Activated naive CD4-positive, alpha-beta T cell treated with anti-CD3 and anti-CD28 coated beads, Interleukin-2, amount 50 U/mL, for 72 hours (primary cell): ENCODE measurements around the gene NEMP1. TPM values are rescaled to one million over a fixed set of nuclear protein-coding genes. Genes with fewer than 3 reads are reported as not detected.
"Not testable (repeated sequence)": the region's sequence is repeated elsewhere in the genome, so short reads cannot be mapped to it uniquely, and the experiment has no call there.

Experiments used
- ATAC-seq, 2 donors: fragments of 150-1000 bp; cut with Tn5 transposase; 2 replicates each; pipeline ENCODE4 v1.10.0; 2021; ENCODE audit warnings: mild to moderate bottlenecking in 2 of 2, moderate library complexity in 2 of 2
- DNase-seq, 2 donors: peaks; one replicate each; pipeline ENCODE4 v3.0.0; 2021 to 2022; ENCODE audit warnings: low spot score in 2 of 2
- H3K27ac Mint-ChIP-seq, 2 donors: one replicate each; pipeline ENCODE4 v1.8.0; 2022; ENCODE audit warnings: mild to moderate bottlenecking in 2 of 2, mixed read lengths in 2 of 2
- H3K36me3 Mint-ChIP-seq, 2 donors: one replicate each; pipeline ENCODE4 v1.8.0; 2022; ENCODE audit warnings: mixed read lengths in 2 of 2
- H3K9me3 Mint-ChIP-seq, 2 donors: one replicate each; pipeline ENCODE4 v1.8.0; 2022; ENCODE audit warnings: mixed read lengths in 2 of 2
- total RNA-seq, 2 donors: library from RNA; stranded (reverse); gene quantifications; one replicate each; pipeline ENCODE4 v1.2.3, GENCODE V29; 2022

NEMP1 gene
- total RNA-seq, 2 donors from 2014 or later = 80.2 to 182 TPM

DNA sequence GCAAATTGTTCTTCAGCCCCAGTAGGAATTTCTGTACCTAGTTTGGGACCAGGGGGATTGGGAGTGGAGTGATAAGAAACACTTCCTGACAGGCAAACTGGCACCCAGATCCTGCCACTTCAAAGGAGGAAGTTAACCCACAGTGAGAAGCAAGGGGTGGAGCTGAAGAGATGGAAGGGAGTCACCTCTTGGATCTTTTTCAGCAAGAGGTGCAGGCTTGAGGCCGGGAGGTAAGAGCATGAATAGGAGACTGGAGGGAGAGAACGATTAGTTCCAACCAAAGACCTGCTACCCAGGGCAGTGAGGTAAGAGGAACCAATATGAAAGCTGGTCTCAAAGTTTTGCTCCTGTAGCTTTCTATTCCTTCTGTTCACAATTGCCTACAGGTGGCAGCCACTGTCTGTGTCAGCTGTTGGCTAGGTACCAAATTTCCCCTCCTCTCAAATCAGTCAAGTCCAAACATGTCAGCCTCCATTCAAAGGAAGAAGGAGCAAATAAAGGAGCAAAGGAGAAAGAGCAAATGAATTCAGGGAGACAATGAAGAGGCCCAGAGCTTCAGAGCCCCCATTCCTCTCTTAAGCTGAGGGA lies 47.4 kb downstream of the NEMP1 start:
- H3K36me3 Mint-ChIP-seq = no peaks in the 10 kb centered on the region
- peaks cover 0 to 3% of the 10 kb centered on the region in 2 donors for H3K9me3 Mint-ChIP-seq
- ATAC-seq (peak; percentile 48 to 57), DNase-seq (no peak)
- H3K27ac Mint-ChIP-seq = peak overlapping the region; percentile 5 to 84

DNA sequence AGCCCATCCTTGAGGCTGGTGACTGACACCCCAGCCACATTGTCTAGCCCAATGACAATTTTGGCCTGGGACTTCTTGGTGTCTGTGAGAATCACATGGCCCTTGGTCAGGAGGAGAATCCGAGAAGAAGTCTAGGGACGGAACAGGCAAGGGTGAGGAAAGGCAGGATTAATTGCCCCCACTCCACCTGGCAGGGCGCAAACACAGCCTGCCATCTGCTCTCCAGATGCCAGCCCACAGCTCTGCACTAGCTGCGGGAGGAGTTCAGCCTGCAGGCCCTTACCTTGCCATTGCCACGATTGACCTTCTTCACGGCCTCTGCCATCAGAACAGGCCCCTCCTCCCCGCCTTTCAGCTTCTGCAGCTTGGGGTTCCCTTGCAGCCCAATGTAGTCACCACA lies 49.1 kb downstream of the NEMP1 start:
- ATAC-seq (no peak), DNase-seq (no peak)
- Mint-ChIP-seq H3K9me3 (peaks cover 0 to 3% of the 10 kb centered on the region in 2 donors), H3K27ac (no peak overlapping the region), H3K36me3 (no peaks in the 10 kb centered on the region)

DNA sequence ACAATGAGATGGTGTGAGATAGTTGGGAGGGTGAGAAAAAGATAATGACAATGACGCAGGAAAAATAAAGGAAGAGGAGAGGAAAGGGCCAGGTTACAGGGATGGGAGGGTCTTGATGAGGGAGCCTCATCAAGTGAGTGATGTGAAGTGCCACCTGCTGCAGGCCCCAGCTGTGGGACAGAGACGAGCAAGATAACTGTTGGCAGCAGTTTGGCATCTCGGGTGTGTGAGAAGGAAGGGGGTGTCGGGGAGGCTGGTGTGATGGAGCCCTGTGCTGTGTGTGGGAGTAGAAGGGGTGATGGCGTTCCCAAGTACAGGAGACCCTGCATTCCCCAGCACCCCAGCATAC lies 50.8 kb downstream of the NEMP1 start:
- H3K9me3 Mint-ChIP-seq = peaks cover 0 to 3% of the 10 kb centered on the region in 2 donors
- DNase-seq = no peak
- peak; percentile 37 to 66 for ATAC-seq

DNA sequence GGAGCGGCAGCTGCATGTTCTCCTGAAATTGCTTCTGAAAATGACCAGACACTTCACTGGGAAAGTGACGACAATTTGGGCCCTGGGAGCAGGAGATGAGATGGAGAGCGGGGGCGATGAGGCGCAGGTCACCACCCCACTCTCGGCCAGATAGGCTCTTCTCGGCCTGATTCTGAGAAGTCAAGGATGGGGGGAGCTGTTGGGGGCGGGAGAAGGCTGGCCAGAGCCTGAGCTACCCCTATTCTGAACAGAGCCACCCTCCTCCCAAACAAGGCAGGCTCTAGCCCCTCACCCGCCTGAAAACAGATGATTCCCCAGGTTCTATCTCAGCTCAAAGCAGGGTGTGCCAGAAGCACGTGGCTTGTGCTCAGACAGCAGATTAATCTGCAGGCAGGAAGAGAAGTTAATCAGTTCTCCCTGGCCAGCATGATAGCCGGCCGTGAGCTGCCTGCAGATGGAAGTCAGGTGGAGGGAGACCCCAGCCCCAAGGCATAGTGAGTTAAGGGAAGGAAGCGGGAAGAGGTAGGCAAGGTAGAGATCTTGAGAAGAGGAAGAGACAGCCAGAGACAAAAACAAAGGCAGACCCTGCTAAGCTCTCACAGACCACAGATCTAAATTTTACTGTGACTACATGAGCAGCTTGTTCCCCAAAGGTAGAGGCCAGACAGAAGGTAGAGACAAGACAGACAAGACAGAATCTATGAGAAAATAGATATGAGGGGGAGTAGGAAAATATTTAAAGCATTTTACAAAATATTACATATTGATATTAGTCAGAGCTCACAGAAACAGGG lies 51.4 kb downstream of the NEMP1 start:
- Mint-ChIP-seq H3K36me3 (no peaks in the 10 kb centered on the region), H3K27ac (peak overlapping the region; percentile 69 to 86), H3K9me3 (peaks cover 0 to 3% of the 10 kb centered on the region in 2 donors)
- DNase-seq = no peak
- ATAC-seq = peak; percentile 47 to 48

More for the DNA sequence above, 50.8 kb downstream of the NEMP1 start:
- no peaks in the 10 kb centered on the region for H3K36me3 Mint-ChIP-seq
- H3K27ac Mint-ChIP-seq = peak overlapping the region; percentile 69 to 86

DNA sequence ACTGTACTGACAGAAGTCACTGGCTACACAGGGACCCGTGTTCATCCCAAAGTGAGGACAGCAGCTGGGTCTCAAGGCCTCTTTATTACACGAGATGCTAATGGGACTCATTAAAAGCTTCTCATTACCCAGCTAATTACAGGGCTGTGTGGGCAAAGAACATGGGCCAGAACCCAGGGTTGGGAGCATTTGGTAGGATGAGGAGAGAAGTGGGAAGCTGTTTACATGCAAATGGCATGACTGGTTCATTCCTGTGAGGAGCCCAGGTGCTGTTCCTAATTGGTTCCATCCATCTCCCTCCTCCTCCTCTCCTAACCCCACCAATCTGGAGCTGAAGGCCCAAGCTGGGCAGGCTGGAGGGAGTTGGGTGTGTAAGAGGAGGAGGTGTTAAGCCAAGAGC lies 53.4 kb downstream of the NEMP1 start:
- H3K36me3 Mint-ChIP-seq = no peaks in the 10 kb centered on the region
- H3K27ac Mint-ChIP-seq = no peak overlapping the region
- no peaks in the 10 kb centered on the region for H3K9me3 Mint-ChIP-seq
- ATAC-seq (no peak), DNase-seq (no peak)

DNA sequence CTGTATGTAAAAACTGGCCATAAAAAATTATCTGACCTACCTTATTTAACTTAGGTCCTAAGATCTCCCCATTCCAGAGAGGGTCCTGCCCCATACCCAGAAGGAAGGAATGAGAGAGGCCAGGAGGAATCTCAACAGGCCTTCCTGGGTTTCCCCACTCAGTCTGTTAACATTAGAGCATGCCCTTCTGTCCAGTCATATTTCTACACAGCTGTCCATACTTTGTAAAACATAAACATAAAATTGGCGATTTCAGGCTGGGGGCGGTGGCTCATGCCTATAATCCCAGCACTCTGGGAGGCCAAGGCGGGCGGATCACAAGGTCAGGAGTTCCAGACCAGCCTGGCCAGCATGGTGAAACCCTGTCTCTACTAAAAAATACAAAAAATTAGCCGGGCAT lies 56.3 kb downstream of the NEMP1 start:
- ATAC-seq, H3K36me3 Mint-ChIP-seq, DNase-seq, H3K9me3 Mint-ChIP-seq: not testable (repeated sequence)
- peak overlapping the region in 1 of 2 donors; percentile 67 for H3K27ac Mint-ChIP-seq

DNA sequence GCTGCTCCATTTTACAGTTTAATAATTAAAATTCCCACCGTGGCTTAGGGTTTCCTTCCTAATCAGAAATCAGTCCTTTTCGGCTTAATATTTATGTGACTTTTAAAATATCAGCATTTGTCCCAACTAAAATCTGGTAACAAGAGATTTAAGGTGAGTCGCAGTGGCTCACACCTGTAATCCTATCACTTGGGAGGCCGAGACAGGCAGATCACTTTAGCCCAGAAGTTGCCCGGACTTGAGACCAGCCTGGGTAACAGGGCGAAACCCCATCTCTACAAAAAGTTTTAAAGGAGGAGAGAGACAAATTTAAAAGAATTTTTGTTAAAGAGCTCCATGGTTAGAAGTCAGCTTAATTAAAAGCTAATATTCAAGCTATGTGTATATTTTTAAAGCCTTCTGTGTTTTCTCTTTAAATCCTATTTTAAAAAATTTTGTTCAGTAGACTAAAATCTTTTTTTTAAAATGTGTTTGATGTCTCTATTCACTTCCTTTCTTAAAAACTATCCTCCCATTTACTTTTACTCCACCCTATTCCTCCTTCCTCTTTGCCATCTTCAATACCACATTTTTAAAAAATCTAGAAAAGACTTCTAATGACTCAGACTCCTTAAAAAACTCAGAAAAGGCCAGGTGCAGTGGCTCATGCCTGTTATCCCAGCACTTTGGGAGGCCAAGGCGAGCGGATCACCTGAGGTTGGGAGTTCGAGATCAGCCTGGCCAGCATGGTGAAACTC lies 58.4 kb downstream of the NEMP1 start:
- no peaks in the 10 kb centered on the region for H3K36me3 Mint-ChIP-seq
- no peaks in the 10 kb centered on the region for H3K9me3 Mint-ChIP-seq
- DNase-seq = no peak
- H3K27ac Mint-ChIP-seq = peak overlapping the region in 1 of 2 donors; percentile 22
- no peak for ATAC-seq

DNA sequence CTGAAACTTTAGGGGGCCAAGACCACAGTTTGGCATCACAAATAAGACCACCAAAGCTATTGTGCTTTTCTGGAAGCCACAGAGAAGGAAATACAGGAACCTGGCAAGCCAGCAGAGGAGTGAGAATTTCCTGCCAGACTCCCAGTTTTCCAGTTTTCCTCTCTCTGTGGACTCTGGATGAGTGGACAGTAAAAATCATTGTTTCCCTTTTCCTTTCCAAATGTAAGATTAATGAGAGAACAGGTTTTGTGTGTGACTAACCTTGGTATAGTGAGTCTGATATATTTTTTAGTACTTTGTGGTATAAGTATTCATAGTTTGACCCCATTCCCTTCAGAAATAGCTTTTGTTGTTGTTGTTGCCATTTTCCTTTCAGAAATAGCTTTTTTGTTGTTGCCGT lies 59.7 kb downstream of the NEMP1 start:
- Mint-ChIP-seq H3K36me3 (no peaks in the 10 kb centered on the region), H3K27ac (peak overlapping the region in 1 of 2 donors; percentile 14), H3K9me3 (no peaks in the 10 kb centered on the region)
- ATAC-seq (no peak), DNase-seq (no peak)

DNA sequence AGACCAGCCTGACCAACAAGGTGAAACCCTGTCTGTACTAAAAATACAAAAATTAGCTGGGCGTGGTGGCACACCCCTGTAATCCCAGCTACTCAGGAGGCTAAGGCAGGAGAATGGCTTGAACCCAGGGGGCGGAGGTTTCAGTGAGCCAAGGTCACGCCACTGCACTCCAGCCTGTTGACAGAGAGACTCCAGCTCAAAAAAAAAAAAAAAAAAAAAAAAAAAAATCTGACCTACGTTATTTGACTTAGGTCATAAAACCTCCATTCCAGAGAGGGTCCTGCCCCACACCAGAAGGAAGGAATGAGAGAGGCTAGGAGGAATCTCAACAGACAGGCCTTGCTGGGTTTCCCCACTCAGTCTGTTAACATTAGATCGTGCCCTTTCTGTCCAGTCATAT lies 60.2 kb downstream of the NEMP1 start:
- DNase-seq, H3K9me3 Mint-ChIP-seq, H3K36me3 Mint-ChIP-seq, ATAC-seq, H3K27ac Mint-ChIP-seq: not testable (repeated sequence)

DNA sequence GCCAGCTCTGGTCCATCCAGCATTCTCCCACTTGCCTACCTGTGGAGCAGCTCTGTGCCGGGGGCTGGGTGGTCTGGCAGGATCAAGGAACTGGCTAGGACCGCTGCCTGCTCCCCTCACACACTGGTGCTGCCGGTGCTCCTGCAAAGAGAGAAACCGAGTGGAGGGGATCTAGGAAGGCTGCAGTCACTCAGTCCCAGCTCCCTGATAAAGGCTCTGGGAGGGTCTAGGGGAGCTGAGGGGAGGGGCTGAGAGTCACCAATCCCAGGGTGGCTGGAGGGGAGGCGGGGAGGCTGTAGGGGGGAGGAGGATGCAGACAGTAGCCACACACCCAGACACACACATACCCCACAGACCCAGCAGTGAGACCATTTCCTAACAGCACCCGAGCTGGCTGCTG lies 62.2 kb downstream of the NEMP1 start, which contains the start of gene TAC3:
TSS of gene TAC3 (minus strand) at position 182 of the 400 bp plus-strand sequence. CDS start 732 bp downstream, outside the sequence.
- Mint-ChIP-seq H3K9me3 (no peaks in the 10 kb centered on the region), H3K27ac (no peak within 1 kb of the TSS), H3K36me3 (no peaks in the 10 kb centered on the region)
- DNase-seq = no peak
- no peak for ATAC-seq

DNA sequence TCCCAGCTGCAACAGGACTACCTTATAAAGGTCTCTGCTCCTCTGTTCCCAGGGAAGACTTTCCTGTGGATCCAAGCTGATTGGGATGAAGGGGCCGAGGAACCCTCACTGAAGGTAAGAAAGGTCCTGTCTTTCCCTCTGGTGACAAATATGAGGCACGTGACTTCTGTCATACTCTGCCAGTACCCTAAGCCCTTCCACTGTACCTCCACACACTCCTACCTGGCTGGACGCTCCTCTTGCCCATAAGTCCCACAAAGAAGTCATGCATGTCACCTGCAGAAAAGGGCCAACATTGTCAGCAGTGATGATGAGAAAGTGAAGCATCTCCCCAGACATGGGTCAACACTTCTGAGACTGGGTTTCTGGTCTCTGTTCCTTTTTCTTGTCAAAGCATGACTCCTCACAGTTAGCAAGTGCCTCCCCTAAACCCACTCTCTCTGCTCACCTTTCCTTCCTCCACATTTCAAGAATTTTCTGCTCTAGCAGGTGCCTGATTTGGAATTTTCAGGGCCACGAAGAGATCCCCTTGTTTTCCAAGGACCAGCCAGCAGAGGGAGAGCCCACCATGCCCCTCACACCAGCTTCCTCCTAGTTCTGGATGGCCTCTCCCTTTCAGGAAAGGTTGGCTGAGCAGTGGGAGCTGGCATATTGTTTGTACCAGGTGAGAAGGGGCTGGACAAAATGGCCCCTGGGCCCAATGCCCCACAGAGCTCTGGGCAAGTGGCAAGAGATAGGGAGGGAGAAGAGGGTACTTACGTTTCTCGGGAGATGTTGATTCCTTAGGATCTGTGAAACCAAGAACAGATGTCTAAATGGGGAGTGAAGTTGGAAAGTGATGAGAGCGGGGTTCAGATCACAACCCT lies 65.8 kb downstream of the NEMP1 start:
- no peaks in the 10 kb centered on the region for H3K36me3 Mint-ChIP-seq
- no peak overlapping the region for H3K27ac Mint-ChIP-seq
- ATAC-seq (no peak), DNase-seq (no peak)
- H3K9me3 Mint-ChIP-seq = no peaks in the 10 kb centered on the region

DNA sequence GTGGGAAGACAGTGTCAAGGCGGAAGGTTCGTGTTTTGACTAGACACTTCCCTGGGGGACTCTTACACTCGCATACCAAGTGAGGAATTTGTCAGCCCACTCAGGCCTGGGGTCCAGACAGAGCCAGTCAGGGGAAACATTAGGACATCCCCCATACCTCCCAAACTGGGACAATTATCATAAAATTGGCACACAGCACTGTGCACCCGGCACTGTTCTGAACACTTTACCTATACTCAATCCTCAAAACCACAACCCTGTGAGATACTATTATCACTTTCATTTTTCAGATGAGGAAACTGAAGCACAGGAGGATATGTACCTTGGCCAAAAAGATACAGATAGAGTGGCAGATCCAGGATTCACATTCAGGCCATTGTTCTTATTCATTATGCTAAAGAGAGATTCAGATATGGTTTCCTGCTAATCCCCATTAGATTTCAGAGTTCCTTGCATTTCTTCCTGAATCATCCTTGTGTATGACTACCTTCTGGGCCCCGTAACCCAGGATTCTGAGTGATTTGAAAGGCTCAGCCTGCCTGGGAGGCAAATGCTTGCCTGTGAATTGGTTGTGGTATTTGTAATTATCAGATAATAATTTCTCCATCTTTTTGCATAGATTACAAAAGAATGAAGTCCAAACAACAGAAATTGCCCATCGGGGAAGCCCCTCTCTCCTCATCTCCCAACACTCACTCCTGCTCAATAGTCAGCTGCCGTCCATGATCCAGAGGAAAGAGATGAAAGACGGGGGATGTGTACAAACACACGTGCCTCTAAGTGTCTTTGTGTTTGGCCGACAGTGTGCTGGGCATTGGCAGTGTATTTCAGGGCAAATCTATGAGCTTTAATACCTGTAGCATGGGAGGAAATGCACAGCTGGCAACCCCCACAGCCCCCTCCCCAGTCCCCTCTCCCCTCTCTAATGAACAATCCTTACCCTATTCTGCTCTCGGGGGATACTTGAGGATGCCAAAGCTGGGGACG lies 66.9 kb downstream of the NEMP1 start:
- no peaks in the 10 kb centered on the region for H3K9me3 Mint-ChIP-seq
- H3K36me3 Mint-ChIP-seq = no peaks in the 10 kb centered on the region
- H3K27ac Mint-ChIP-seq = peak overlapping the region in 1 of 2 donors; percentile 81
- DNase-seq (no peak), ATAC-seq (peak; percentile 81 to 82)

DNA sequence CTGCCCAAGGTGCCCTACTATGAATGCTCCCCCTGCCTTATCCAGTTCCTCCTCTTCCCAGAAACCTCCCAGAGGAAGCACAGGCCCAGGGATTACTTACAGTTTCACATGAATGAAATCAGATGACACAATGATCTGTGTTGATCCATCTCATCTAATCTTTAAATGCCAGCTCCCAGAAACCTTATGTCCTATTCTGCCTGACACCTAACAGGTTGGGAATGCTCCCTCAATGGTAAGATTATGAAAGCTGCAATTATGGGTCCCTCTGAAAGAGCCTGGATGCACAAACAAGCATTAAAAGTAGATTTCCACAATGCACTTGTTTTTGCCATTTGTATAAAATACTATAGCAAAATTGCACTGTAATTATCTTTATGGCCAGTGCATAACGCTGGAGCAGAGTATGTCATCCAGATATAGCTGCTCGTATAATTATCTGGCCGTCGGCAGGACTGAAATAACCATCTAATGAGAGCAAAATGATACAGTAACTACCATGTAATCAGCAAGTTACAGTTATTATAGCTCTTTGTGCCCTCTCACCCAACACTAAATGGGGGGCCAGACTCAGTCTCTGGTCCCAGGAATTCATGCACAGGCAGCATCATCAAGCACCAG lies 67.9 kb downstream of the NEMP1 start:
- no peaks in the 10 kb centered on the region for H3K36me3 Mint-ChIP-seq
- DNase-seq (no peak), ATAC-seq (no peak)
- H3K27ac Mint-ChIP-seq = peak overlapping the region in 1 of 2 donors; percentile 81
- no peaks in the 10 kb centered on the region for H3K9me3 Mint-ChIP-seq

DNA sequence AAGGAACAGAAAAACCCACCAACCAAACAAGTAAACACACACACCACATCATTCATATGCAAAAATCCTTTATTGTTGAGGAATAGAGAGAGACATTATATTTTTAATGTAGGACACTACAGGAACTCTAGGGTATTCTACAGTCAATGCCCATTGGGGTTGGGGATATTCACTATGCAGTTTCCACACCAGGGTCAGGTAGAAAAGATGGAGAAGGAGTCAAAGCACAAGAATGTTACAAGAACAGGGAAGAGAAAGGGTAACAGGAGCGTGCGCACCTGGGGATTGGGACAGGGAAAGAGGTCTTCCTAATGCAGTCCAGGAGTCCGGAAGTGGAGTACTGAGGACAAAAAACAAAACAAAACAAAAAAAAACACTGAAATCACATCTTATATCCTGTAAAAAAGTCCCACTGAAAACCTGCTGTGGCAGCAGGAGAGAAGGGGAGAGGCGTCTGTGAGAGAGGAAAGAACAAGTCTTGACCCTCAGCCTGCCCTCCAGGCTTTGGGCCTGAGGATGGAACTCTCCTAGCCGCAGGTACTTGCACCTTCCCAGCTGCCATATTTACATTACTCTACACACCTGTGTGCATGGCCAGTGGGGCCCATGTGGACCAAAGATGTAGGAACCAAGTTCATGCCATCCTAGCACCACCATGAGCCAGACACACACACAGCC lies 68.5 kb downstream of the NEMP1 start:
- DNase-seq = no peak
- no peak for ATAC-seq
- Mint-ChIP-seq H3K27ac (no peak overlapping the region), H3K36me3 (no peaks in the 10 kb centered on the region), H3K9me3 (no peaks in the 10 kb centered on the region)

DNA sequence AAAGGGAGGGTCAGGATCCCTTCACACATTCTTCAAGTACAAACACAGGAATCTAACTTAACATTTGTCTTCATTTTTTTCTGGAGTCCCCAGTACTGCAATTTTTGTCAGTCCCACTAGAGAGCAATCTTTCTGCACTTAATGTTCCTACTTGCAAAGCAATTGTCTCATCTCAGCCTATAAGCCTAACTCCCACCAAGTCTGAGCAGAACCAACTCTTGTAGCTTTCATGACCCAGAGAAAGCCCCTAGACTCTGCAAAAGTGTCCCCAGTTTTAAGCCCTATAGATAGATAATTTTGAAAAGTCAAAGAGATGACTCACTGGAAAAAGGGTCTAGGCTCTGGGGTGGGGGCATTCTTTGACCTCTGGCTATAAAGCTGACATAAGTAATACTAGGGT lies 70.4 kb downstream of the NEMP1 start:
- Mint-ChIP-seq H3K27ac (no peak overlapping the region), H3K36me3 (peaks cover 13% of the 10 kb centered on the region in 2 donors), H3K9me3 (no peaks in the 10 kb centered on the region)
- no peak for DNase-seq
- peak; percentile 15 to 43 for ATAC-seq
